Esophagus muscularis mucosa (tissue), 4 donors: ENCODE measurements around the gene TMED4. TPM values are rescaled to one million over a fixed set of nuclear protein-coding genes. Genes with fewer than 3 reads are reported as not detected.

ENCODE experiments used
- DNase-seq: peaks from one replicate; pipeline ENCODE4 v3.0.0-alpha.2; 2017; ENCODE audit errors: extremely low spot score
- H3K27ac ChIP-seq, 4 donors: fragments of 200-600 bp; sonication (generic); replicated peaks in 1 of 4; 1 replicate in 3 of 4; 2 replicates in 1 of 4; pipeline ENCODE4 v1.5.1; 2016 to 2019; ENCODE audit warnings: mild to moderate bottlenecking in 1 of 4
- H3K27me3 ChIP-seq, 4 donors: fragments of 200-600 bp; sonication (generic); one replicate each; pipeline versions ENCODE4 v1.5.1 to v1.6.0; 2016 to 2019
- H3K36me3 ChIP-seq, 4 donors: fragments of 200-600 bp; sonication (generic); one replicate each; pipeline ENCODE4 v1.5.1; 2016 to 2019
- H3K4me1 ChIP-seq, 4 donors: fragments of 200-600 bp; sonication (generic); one replicate each; pipeline ENCODE4 v1.5.1; 2016 to 2019
- H3K4me3 ChIP-seq, 4 donors: fragments of 200-600 bp; sonication (generic); 1 replicate in 2 of 4; 2 replicates in 2 of 4; pipeline ENCODE4 v1.5.1; 2016 to 2019; ENCODE audit warnings: mild to moderate bottlenecking in 4 of 4, moderate library complexity in 1 of 4
- H3K9me3 ChIP-seq, 4 donors: fragments of 200-600 bp; sonication (generic); 1 replicate in 3 of 4; 2 replicates in 1 of 4; pipeline ENCODE4 v1.5.1; 2016 to 2019
- EP300 ChIP-seq: sonication (generic); formaldehyde crosslinking; IDR thresholded peaks from one replicate; pipeline ENCODE4 v1.6.1; 2017; ENCODE audit warnings: antibody characterized with exemption
- POLR2A ChIP-seq: fragments of 450-650 bp; IDR thresholded peaks from one replicate; pipeline ENCODE4 v1.6.1; 2017; ENCODE audit warnings: antibody characterized with exemption, moderate library complexity, mild to moderate bottlenecking, low read depth
- POLR2AphosphoS5 ChIP-seq, 2 donors: sonication (generic); formaldehyde crosslinking; IDR thresholded peaks; one replicate each; pipeline ENCODE4 v1.6.1; 2017; ENCODE audit warnings: antibody characterized with exemption in 2 of 2
- WGBS: methylation state at CpG from one replicate; pipeline ENCODE4 v1.1.5; 2018; 5-methylcytosine and 5-hydroxymethylcytosine counted together
- intact Hi-C: fragments of 100-400 bp; cut with DNase I; formaldehyde crosslinking; loops from one replicate; pipeline ENCODE4 v1.15.1; 2023
- total RNA-seq, 4 donors: library from RNA; depleted of rRNA; stranded (reverse); fragments of >200 nt; gene quantifications; one replicate each; pipeline versions ENCODE4 v1.1.0 to v1.2.1, GENCODE V29; 2016
- TF ChIP-seq, protein P1 (sequence below), 3 experiments: fragments of 200-600 bp in 2 of 3; fragments of 450-650 bp in 1 of 3; sonication (generic) in 2 of 3; IDR thresholded peaks; one replicate each; pipeline ENCODE4 v1.5.1; 2017 to 2019; ENCODE audit warnings: antibody characterized with exemption in 3 of 3, mild to moderate bottlenecking in 2 of 3, moderate library complexity in 1 of 3

Gene TMED4
- total RNA-seq, 4 donors from 2014 or later, result 82.3 to 154 (median 116) TPM

DNA sequence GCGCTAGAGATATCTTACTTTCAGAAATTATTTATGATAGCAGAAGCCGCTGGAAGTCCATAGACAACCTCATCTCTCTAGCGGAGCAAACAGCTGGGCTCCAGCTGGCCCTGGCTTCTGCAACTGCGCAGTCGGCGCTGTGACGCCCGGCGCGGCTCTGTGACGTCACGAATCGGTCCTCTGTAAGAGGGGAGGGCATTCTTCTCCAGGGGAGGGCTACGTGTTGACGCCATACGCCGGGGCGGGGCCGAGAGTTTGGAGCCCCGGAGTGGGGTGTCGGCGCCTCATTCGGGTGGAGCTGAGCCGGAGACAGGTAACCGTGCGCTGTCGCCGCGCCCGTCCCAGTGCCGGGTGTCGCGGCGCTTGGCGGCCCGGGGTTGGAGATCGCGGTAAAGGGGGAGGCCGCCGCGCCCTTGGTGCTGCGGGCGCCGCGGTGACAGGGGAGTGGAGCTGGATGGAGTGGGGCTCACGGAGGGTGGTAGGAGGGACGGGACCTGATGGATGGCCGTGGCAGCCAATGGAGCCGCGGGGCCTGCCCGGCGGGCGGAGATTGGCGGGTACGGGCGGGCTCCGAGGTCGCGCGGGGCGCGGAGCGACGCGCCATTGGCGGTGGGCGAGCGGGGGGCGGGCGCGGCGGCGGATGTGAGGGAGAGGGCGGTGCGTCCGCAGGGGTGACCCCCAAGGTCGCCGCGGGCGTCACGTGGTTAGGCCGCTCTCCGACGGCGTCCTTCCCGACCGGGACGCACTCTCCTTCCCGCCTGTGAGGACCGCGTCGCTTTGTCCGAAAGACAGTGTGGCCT lies 24.5 kb upstream of the TMED4 start, which contains the start of gene OGDH:
TSS of gene OGDH (plus strand) at position 287 of the 800 bp plus-strand sequence. CDS start 17,717 bp downstream, outside the sequence.
- WGBS, result 1% methylated on average over 32 of the region's 93 CpGs
- intact Hi-C loops, result loop anchor here (2.0 kb wide), 1 partner anchor 142 kb away; the partner anchor contains the start of gene ZMIZ2

GRCh38 chr7:44604941-44605340 lies 22.9 kb upstream of the TMED4 start:
- WGBS, result 70% methylated on average over 2 of the region's 2 CpGs
- no peak for DNase-seq
- H3K4me3 ChIP-seq, result no peak overlapping the region
- TF ChIP-seq, protein P1, sequence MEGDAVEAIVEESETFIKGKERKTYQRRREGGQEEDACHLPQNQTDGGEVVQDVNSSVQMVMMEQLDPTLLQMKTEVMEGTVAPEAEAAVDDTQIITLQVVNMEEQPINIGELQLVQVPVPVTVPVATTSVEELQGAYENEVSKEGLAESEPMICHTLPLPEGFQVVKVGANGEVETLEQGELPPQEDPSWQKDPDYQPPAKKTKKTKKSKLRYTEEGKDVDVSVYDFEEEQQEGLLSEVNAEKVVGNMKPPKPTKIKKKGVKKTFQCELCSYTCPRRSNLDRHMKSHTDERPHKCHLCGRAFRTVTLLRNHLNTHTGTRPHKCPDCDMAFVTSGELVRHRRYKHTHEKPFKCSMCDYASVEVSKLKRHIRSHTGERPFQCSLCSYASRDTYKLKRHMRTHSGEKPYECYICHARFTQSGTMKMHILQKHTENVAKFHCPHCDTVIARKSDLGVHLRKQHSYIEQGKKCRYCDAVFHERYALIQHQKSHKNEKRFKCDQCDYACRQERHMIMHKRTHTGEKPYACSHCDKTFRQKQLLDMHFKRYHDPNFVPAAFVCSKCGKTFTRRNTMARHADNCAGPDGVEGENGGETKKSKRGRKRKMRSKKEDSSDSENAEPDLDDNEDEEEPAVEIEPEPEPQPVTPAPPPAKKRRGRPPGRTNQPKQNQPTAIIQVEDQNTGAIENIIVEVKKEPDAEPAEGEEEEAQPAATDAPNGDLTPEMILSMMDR (IDR thresholded peaks at IDR 0.05), result no peak
- TF ChIP-seq EP300 (no peak), POLR2A (no peak), POLR2AphosphoS5 (IDR thresholded peaks at IDR 0.05) (no peak)
- H3K27ac ChIP-seq, result peak overlapping the region in 1 of 4 donors; percentile 98
- H3K4me1 ChIP-seq, result peaks cover 25 to 38% (median 34%) of the 10 kb centered on the region in 4 donors
- no peaks in the 10 kb centered on the region for H3K27me3 ChIP-seq
- H3K9me3 ChIP-seq, result no peaks in the 10 kb centered on the region
- H3K36me3 ChIP-seq, result peaks cover 0 to 4% (median 0%) of the 10 kb centered on the region in 4 donors
- intact Hi-C loops, result no loop called here

More for the DNA sequence above, 24.5 kb upstream of the TMED4 start, which contains the start of gene OGDH:
- Histone ChIP-seq H3K9me3 (no peaks in the 10 kb centered on the region), H3K27ac (peak within 1 kb of the TSS; percentile 95 to 99 (median 98)), H3K36me3 (peaks cover 0 to 4% (median 0%) of the 10 kb centered on the region in 4 donors), H3K4me3 (peak within 1 kb of the TSS; percentile 77 to 86 (median 82)), H3K4me1 (peaks cover 25 to 42% (median 36%) of the 10 kb centered on the region in 4 donors), H3K27me3 (no peaks in the 10 kb centered on the region)
- DNase-seq, result peak; percentile 100
- TF ChIP-seq EP300 (peak; percentile 74), POLR2A (peak; percentile 84), POLR2AphosphoS5 (IDR thresholded peaks at IDR 0.05) (peak; percentile 99 to 100)
- TF ChIP-seq, protein P1 (IDR thresholded peaks at IDR 0.05), result no peak

GRCh38 chr7:44603193-44603592 lies 21.2 kb upstream of the TMED4 start:
- H3K4me1 ChIP-seq, result peaks cover 12 to 21% (median 19%) of the 10 kb centered on the region in 4 donors
- peaks cover 0 to 4% (median 0%) of the 10 kb centered on the region in 4 donors for H3K36me3 ChIP-seq
- no peaks in the 10 kb centered on the region for H3K9me3 ChIP-seq
- no peak overlapping the region for H3K27ac ChIP-seq
- intact Hi-C loops, result no loop called here
- no peaks in the 10 kb centered on the region for H3K27me3 ChIP-seq
- DNase-seq, result no peak
- no peak overlapping the region for H3K4me3 ChIP-seq
- 72% methylated on average over 6 of the region's 6 CpGs for WGBS
- TF ChIP-seq POLR2A, result no peak
- no peak for TF ChIP-seq POLR2AphosphoS5 (IDR thresholded peaks at IDR 0.05)
- TF ChIP-seq, protein P1 (IDR thresholded peaks at IDR 0.05), result no peak
- TF ChIP-seq EP300, result no peak

GRCh38 chr7:44602576-44602910 lies 20.5 kb upstream of the TMED4 start:
- Histone ChIP-seq H3K27me3 (no peaks in the 10 kb centered on the region), H3K4me3 (no peak overlapping the region), H3K27ac (no peak overlapping the region), H3K4me1 (peaks cover 6 to 14% (median 12%) of the 10 kb centered on the region in 4 donors), H3K9me3 (no peaks in the 10 kb centered on the region), H3K36me3 (no peaks in the 10 kb centered on the region)
- WGBS, result 88% methylated on average over 1 of the region's 1 CpG
- DNase-seq, result no peak
- TF ChIP-seq, protein P1 (IDR thresholded peaks at IDR 0.05), result no peak
- no peak for TF ChIP-seq EP300
- no peak for TF ChIP-seq POLR2A
- no peak for TF ChIP-seq POLR2AphosphoS5 (IDR thresholded peaks at IDR 0.05)
- intact Hi-C loops, result no loop called here
